GM19099 (cell line): Measurements from ENCODE around the gene LGMN.

Experiments
- POLR2A ChIP-seq: IDR thresholded peaks from 3 replicates; pipeline ENCODE4 v1.6.1; 2011; ENCODE audit warnings: low read depth; ENCODE audit not compliant: insufficient read length; ENCODE audit errors: extremely low read depth

Gene LGMN

DNA sequence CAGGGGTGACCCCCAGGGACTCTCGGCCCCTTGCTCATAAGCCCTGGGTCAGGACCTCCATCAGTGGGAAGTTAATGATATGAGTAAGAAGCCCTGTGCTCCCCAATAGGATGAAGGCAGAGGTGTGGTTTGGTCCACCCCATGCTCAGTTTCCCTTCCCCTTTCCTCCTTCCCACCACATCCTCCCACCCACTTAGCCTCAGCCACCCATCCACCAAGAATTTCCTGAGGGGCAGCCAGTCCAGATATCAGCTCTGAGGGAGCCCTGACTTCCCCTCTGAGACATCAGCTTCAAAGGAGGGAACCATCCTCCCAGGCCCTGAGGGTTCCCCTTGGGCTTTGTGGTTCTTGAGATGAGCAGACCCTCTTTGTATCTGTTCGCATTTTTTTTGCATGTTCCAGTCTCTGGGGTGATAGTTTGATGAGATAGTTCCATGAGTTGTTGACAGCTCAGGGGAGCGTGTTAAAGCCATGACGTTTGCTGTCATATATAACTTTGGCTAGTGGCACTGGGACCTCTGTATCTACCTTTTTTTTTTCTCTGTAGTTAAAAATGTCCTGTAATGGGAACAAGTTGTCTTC is 71.2 kb downstream of the LGMN start:
- TF ChIP-seq POLR2A, result peak; percentile 34

GRCh38 chr14:92676403-92677086 is 71.9 kb downstream of the LGMN start:
- TF ChIP-seq POLR2A, result no peak

DNA sequence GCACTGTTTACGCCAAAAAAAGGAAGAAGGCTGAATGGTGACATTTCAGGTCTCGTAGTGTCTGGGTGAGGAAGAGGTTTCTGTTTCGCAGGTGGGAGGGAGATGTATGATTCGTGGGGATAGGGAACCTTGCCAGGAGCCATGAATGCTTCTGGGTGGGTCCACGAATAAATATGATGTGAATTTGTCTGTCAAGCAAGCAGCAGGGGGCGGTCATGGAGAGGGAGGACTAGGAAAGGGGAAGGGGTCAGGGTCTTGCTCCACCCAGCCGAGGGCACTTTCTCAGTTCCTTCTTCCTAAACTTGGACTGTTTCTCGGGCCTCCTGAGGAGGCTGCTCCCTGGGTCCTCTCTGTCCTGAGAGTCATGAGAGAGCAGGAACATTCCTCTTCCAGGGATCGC is 72.5 kb downstream of the LGMN start:
- peak; percentile 16 for TF ChIP-seq POLR2A

- TF ChIP-seq POLR2A, result no peak
These were observed 73.0 kb downstream of the LGMN start for GRCh38 chr14:92675421-92675820.

DNA sequence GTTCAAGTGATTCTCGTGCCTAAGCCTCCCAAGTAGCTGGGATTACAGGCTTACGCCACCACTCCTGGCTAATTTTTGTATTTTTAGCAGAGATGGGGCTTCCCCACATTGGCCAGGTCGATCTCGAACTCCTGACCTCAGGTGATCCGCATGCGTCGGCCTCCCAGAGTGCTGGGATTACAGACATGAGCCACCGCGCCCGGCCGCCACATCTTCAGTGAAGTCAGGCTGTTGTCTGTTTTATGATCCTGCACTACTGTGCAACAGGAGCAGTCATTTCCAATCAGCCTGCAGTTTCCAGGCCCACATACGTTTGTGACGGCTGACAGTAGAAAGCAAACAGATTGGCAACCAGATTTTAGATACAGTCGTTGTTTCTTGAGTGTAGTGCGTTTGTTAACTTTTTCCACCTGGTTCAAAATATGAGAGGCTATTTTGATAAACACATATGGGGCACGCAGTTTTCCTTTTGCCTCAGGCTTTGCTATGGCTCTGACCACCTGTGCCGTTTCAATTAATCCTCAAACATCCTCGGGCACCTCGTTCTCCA is 74.8 kb downstream of the LGMN start:
- no peak for TF ChIP-seq POLR2A

GRCh38 chr14:92670643-92671366 is 77.6 kb downstream of the LGMN start:
- no peak for TF ChIP-seq POLR2A

- no peak for TF ChIP-seq POLR2A
These were observed 78.3 kb downstream of the LGMN start for GRCh38 chr14:92670160-92670559.

DNA sequence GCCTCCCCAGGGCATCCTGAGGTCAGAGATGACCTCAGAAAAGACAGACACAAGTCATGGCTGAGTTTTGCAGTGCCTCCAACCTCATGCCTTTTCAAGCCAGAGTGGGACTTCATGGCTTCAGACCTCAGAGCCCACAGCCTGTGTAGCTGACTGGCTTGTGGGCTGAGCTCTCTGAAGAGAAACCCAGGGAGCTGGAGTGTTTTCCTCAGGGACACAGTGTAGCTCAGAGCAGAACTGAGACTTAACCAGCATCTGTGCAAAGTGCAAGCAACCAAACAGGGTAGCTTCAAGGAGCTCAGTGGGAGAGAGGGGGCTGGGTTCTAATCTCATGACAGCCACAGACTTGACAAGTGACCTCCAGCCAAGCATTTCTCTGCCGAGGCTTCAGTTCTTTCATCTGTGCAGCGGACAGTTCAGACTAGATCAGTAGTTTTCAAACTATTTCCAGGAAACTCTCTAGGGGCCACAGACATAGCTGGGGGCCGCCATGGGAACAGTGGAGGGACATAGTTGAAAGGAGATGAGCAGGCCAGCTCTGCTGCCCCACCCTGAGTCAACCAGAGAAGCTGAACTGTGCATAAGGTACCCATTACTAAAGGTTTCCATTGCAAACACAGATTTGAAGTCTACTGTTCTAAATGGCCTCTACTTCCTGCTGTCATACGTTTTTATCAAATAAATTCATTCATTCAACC is 80.0 kb downstream of the LGMN start:
- TF ChIP-seq POLR2A, result no peak

DNA sequence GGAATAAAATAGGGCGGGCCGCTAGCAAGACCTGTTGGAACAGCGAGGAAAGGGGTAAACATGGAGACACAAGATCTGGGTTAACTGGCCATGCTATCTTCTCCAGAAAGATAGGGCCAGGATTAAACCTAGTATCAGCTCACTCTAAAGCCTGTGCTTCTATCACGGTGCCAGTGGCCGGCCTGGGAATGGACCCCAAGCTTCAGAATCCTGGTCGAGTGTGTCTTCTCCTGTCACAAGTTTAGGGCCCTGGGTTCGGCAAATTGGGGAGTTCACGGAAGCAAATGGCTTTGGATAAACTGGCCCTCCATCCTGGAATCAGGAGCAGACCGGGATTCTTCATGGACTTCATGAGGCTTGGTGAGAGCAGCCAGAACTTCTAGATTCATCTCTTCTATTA is 82.2 kb downstream of the LGMN start:
- TF ChIP-seq POLR2A, result no peak

DNA sequence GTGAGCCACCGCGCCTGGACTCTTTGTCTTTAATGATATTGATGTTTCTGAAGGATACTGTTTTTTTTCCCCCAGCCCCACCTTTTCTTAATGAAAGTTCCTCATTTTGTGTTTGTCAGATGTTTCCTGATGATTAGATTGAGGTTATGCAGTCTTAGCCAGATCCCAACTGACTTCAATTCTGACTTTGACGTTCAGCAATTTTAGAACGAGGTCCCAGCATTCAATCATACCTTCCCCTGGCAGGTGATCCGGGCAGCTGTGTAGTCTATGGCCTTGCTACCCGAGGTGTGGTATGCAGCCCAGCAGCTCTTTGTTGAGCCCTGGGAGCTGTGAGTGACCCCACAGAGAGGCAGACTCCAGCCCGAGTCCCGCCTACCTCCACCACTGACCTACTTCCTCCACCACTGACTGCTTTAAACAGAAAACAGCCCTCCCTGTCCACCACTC is 82.7 kb downstream of the LGMN start:
- no peak for TF ChIP-seq POLR2A

- TF ChIP-seq POLR2A, result no peak
These were observed 85.4 kb downstream of the LGMN start for GRCh38 chr14:92663049-92663448.

DNA sequence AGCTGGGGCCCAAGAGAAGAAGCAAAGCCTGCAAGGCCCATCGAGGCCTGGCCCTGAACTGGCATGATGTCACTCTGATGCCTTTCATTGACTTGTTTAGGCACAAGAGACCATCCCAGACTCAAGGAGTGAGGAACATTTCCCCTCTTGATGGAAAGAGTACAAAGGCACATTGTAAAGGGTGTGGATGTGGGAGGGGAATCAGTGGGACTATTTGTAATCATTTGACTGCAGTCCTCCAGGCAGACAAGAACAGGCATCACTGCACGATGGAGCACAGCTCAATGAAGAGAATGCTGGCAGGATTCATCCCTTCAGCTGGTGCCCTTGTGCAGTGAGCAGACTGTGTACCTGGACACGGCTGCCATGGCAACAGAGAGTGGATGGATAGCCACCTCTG is 87.9 kb downstream of the LGMN start:
- TF ChIP-seq POLR2A, result no peak

DNA sequence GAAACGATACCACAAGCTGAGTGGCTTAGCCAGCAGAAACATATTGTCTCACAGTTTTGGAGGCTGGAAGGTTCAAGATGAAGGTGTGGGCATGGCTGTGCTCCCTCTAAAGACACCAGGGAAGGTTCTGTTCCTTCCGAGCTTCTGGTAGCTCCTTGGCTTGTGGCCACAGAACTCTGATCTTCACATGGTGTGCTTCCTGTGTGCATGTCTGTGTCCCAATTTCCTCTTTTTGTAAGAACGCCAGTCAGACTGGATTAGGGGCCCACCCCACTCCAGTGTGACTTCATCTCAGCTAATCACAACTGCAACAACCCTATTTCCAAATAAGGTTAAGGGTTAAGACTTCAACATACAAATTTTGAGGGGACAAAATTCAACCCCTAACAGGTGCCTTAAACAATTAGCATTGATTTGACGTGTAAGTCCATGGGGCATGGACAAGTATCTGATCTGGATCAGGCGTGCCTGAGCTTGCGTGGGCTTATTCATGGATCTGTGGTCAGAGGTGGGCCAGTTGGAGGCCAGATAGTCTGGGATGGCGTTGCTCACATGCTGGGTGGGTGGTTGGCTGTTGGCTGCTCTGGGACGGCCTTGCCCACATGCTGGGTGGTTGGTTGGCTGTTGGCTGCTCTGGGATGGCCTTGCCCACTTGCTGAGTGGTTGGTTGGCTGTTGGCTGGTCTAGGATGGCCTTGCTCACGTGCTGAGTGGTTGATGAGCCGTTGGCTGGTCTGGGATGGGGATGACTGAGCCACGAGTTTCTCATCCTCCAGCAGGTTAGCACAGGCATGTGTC is 88.5 kb downstream of the LGMN start:
- TF ChIP-seq POLR2A, result no peak

- TF ChIP-seq POLR2A, result no peak
These were observed 89.7 kb downstream of the LGMN start for GRCh38 chr14:92658684-92659083.

GRCh38 chr14:92658160-92658559 is 90.3 kb downstream of the LGMN start:
- TF ChIP-seq POLR2A, result no peak

GRCh38 chr14:92657457-92658142 is 90.8 kb downstream of the LGMN start:
- no peak for TF ChIP-seq POLR2A
